WTC11 (cell line): Measurements from ENCODE around the gene REEP1.

ENCODE experiments used
- ATF2 ChIP-seq: sonication (generic); formaldehyde crosslinking; IDR thresholded peaks from 2 replicates; pipeline ENCODE4 v1.8.1; 2022; ENCODE audit warnings: low read depth, missing genetic modification reagents, borderline replicate concordance
- CREB1 ChIP-seq: sonication (generic); formaldehyde crosslinking; IDR thresholded peaks from 2 replicates; pipeline ENCODE4 v1.8.0; 2023; ENCODE audit warnings: mild to moderate bottlenecking, missing genetic modification reagents
- CTCF ChIP-seq: fragments of 200-600 bp; IDR thresholded peaks from 2 replicates; pipeline ENCODE4 v1.8.0; 2022; ENCODE audit warnings: antibody characterized with exemption
- E2F4 ChIP-seq: sonication (generic); formaldehyde crosslinking; IDR thresholded peaks from 2 replicates; pipeline ENCODE4 v1.8.1; 2022; ENCODE audit warnings: low read depth, mild to moderate bottlenecking, moderate library complexity, missing genetic modification reagents, borderline replicate concordance
- NR2C2 ChIP-seq: sonication (generic); formaldehyde crosslinking; IDR thresholded peaks from 2 replicates; pipeline ENCODE4 v1.8.0; 2022; ENCODE audit warnings: mild to moderate bottlenecking, missing genetic modification reagents
- ZMAT4 ChIP-seq: fragments of 250-450 bp; sonication (Bioruptor Pico); IDR thresholded peaks from 2 replicates; pipeline ENCODE4 v1.9.0; 2021; ENCODE audit warnings: mild to moderate bottlenecking

- no peak for TF ChIP-seq CTCF
- no peak for TF ChIP-seq ATF2
- no peak for TF ChIP-seq ZMAT4 (CRISPR knock-in tag)
- no peak for TF ChIP-seq CREB1 (CRISPR knock-in tag)
- TF ChIP-seq E2F4 (CRISPR knock-in tag): no peak
- TF ChIP-seq NR2C2 (CRISPR knock-in tag): no peak
These were observed 30.0 kb downstream of the REEP1 start for GRCh38 chr2:86307431-86307830.
